CD14-positive monocyte (primary cell): Measurements from ENCODE around the gene MAPK12. TPM values are rescaled to one million over a fixed set of nuclear protein-coding genes. Genes with fewer than 3 reads are reported as not detected.

Source experiments
- DNase-seq, 3 donors: peaks; one replicate each; pipeline ENCODE4 v3.0.0-alpha.2; 2011 to 2022
- H2AFZ ChIP-seq: 2 replicates; pipeline ENCODE4 v1.6.0; 2012; ENCODE audit warnings: mild to moderate bottlenecking, low read depth, low read length, inconsistent platforms; ENCODE audit not compliant: insufficient read depth, poor library complexity, severe bottlenecking
- H3K27ac ChIP-seq, 2 donors: 1 replicate in 1 of 2; 2 replicates in 1 of 2; pipeline ENCODE4 v1.5.1; 2012 to 2013; ENCODE audit warnings: low read length in 2 of 2, control low read depth in 1 of 2, inconsistent platforms in 1 of 2, low read depth in 1 of 2, mild to moderate bottlenecking in 1 of 2
- H3K27me3 ChIP-seq, 2 donors: one replicate each; pipeline versions ENCODE4 v1.6.0 to v1.6.1; 2011 to 2013; ENCODE audit warnings: low read length in 2 of 2; ENCODE audit not compliant: control insufficient read depth in 2 of 2, insufficient read depth in 2 of 2
- H3K36me3 ChIP-seq, 2 donors: replicated peaks in 1 of 2; 1 replicate in 1 of 2; 2 replicates in 1 of 2; pipeline versions ENCODE4 v1.5.1 to v1.6.1; 2012 to 2013; ENCODE audit warnings: low read length in 2 of 2, control low read depth in 1 of 2, inconsistent platforms in 1 of 2, mild to moderate bottlenecking in 1 of 2; ENCODE audit not compliant: insufficient read depth in 2 of 2, control insufficient read depth in 1 of 2
- H3K4me1 ChIP-seq, 2 donors: 1 replicate in 1 of 2; 2 replicates in 1 of 2; pipeline versions ENCODE4 v1.5.1 to v1.6.1; 2012 to 2013; ENCODE audit warnings: low read length in 2 of 2, control low read depth in 1 of 2, inconsistent platforms in 1 of 2, mild to moderate bottlenecking in 1 of 2, moderate library complexity in 1 of 2; ENCODE audit not compliant: insufficient read depth in 2 of 2, control insufficient read depth in 1 of 2
- H3K4me2 ChIP-seq: replicated peaks from 2 replicates; pipeline ENCODE3; 2012; ENCODE audit warnings: low read length, moderate library complexity, mild to moderate bottlenecking; ENCODE audit not compliant: poor library complexity, severe bottlenecking; ENCODE audit errors: extremely low read depth
- H3K4me3 ChIP-seq, 3 experiments: fragments of 200-600 bp in 1 of 3; sonication (generic) in 1 of 3; replicated peaks in 1 of 3; 1 replicate in 2 of 3; 2 replicates in 1 of 3; pipeline ENCODE4 v1.5.1; 2011 to 2013; ENCODE audit warnings: low read length in 3 of 3, mild to moderate bottlenecking in 3 of 3, control low read depth in 2 of 3, low read depth in 2 of 3, inconsistent platforms in 1 of 3, moderate library complexity in 1 of 3
- H3K79me2 ChIP-seq: 2 replicates; pipeline ENCODE4 v1.6.0; 2012; ENCODE audit warnings: mild to moderate bottlenecking, control low read depth, inconsistent platforms, low read length, moderate library complexity; ENCODE audit not compliant: insufficient read depth
- H3K9ac ChIP-seq: 2 replicates; pipeline ENCODE4 v1.6.0; 2017; ENCODE audit warnings: low read length, mild to moderate bottlenecking; ENCODE audit not compliant: insufficient read depth, poor library complexity, severe bottlenecking
- H3K9me3 ChIP-seq, 2 donors: replicated peaks in 1 of 2; 1 replicate in 1 of 2; 2 replicates in 1 of 2; pipeline versions ENCODE4 v1.5.1 to v1.6.1; 2012 to 2013; ENCODE audit warnings: low read length in 2 of 2, control low read depth in 1 of 2; ENCODE audit not compliant: control insufficient read depth in 1 of 2, insufficient read depth in 1 of 2
- H4K20me1 ChIP-seq: 2 replicates; pipeline ENCODE4 v1.6.0; 2012; ENCODE audit warnings: mild to moderate bottlenecking, low read length, control low read depth, moderate library complexity; ENCODE audit not compliant: insufficient read depth
- H3K27ac Mint-ChIP-seq, 7 donors: one replicate each; pipeline ENCODE4 v1.8.0; 2020; ENCODE audit warnings: mild to moderate bottlenecking in 7 of 7, mixed read lengths in 7 of 7, moderate library complexity in 6 of 7, inconsistent platforms in 2 of 7
- H3K27me3 Mint-ChIP-seq, 3 donors: one replicate each; pipeline ENCODE4 v1.8.0; 2021 to 2022; ENCODE audit warnings: low read depth in 3 of 3, mild to moderate bottlenecking in 3 of 3, mixed read lengths in 3 of 3, moderate library complexity in 3 of 3, inconsistent platforms in 1 of 3
- H3K36me3 Mint-ChIP-seq, 2 donors: one replicate each; pipeline ENCODE4 v1.8.0; 2020; ENCODE audit warnings: mixed read lengths in 2 of 2, inconsistent platforms in 1 of 2, mild to moderate bottlenecking in 1 of 2
- H3K4me1 Mint-ChIP-seq: one replicate; pipeline ENCODE4 v1.8.0; 2020; ENCODE audit warnings: mild to moderate bottlenecking, mixed read lengths
- H3K4me3 Mint-ChIP-seq, 2 donors: one replicate each; pipeline ENCODE4 v1.8.0; 2020; ENCODE audit warnings: mild to moderate bottlenecking in 2 of 2, mixed read lengths in 2 of 2, moderate library complexity in 1 of 2
- H3K9me3 Mint-ChIP-seq, 7 donors: one replicate each; pipeline ENCODE4 v1.8.0; 2020 to 2022; ENCODE audit warnings: mixed read lengths in 7 of 7, mild to moderate bottlenecking in 6 of 7, moderate library complexity in 6 of 7, inconsistent platforms in 2 of 7
- whole genome bisulfite sequencing: methylation state at CpG from one replicate; pipeline ENCODE4 v1.1.5; 2013; ENCODE audit warnings: missing lambda C conversion rate; ENCODE audit not compliant: insufficient coverage; 5-methylcytosine and 5-hydroxymethylcytosine counted together
- intact Hi-C, 2 donors: fragments of 100-400 bp; cut with micrococcal nuclease; formaldehyde crosslinking; loops; one replicate each; pipeline versions ENCODE4 v1.15.0 to v1.15.1; 2023
- polyA plus RNA-seq, 3 donors: library from polyadenylated mRNA; depleted of rRNA in 1 of 3; unstranded in 2 of 3; stranded (reverse) in 1 of 3; fragments of 300-500 nt in 2 of 3; fragments of >200 nt in 1 of 3; fragmentation: Illumina TruSeq in 2 of 3; gene quantifications; 1 replicate in 2 of 3; 2 replicates in 1 of 3; pipeline ENCODE4 v1.2.3, GENCODE V29; 2012 to 2021
- TF ChIP-seq, protein P1 (sequence below): fragments of 200-600 bp; IDR thresholded peaks from one replicate; pipeline ENCODE4 v1.8.0; 2022; ENCODE audit warnings: antibody characterized with exemption, mild to moderate bottlenecking

The MAPK12 gene
- polyA plus RNA-seq, 3 donors: 0.06 to 3.2 (median 0.13) TPM

DNA sequence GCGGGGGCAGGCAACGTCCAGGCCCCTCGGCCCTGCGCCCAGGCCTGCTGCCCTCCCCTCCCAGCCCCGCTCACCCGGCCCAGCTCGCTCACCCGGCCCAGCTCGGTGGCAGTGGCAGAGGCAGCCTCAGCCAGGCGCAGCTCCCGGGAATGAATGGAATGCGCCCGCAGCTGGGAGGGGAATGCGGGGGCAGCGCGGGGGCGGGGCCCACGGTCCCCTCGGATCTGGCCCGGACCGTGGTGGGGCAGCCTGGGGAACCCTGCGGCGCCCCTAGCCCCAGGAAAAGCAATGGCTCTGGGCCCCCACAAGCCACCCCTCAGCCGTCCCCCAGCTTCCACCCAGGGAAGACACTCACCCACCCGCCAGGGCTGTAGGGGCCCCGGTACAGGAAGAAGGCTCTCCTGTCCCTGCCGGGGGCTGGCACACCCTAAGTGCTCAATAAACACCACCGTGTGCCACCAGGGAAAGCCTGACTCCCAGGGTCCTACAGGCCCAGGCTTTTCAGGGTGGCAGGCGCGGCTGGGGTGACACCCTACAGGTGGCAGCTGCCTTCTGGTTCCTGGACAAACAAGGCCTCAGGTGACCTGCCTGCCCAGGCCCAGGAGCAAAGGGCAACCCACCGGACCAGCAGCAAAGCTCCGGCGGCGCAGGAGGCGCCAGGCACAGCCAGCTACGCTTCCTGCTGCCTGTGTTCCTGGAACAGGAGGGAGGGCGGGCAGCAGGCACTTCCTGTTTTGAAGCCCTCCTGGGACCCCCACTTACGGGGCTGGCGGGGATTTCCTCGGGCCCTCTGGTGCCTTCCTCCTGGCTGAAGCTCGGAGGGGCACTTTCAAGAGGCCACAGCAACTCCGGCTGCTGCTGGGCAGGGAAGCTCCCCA, 32.2 kb upstream of the MAPK12 start:
- Histone ChIP-seq H2AFZ (no peak overlapping the region), H3K79me2 (peaks cover 100% of the 10 kb centered on the region), H3K27ac (no peak overlapping the region), H3K27me3 (no peaks in the 10 kb centered on the region), H3K4me3 (peak overlapping the region in 2 of 3 experiments; percentile 1 to 54), H3K9me3 (no peaks in the 10 kb centered on the region), H3K36me3 (peaks cover 49 to 51% of the 10 kb centered on the region in 2 donors), H3K9ac (peak overlapping the region; percentile 32), H4K20me1 (peaks cover 100% of the 10 kb centered on the region), H3K4me1 (peaks cover 38 to 60% of the 10 kb centered on the region in 2 donors), H3K4me2 (peak overlapping the region; percentile 55)
- Mint-ChIP-seq H3K4me3 (peak overlapping the region; percentile 63), H3K27ac (peak overlapping the region in 1 of 7 donors; percentile 41), H3K27me3 (peaks cover 0 to 2% (median 0%) of the 10 kb centered on the region in 3 donors), H3K4me1 (peaks cover 52% of the 10 kb centered on the region), H3K36me3 (peaks cover 44 to 76% of the 10 kb centered on the region in 2 donors), H3K9me3 (no peaks in the 10 kb centered on the region)
- TF ChIP-seq, protein P1, sequence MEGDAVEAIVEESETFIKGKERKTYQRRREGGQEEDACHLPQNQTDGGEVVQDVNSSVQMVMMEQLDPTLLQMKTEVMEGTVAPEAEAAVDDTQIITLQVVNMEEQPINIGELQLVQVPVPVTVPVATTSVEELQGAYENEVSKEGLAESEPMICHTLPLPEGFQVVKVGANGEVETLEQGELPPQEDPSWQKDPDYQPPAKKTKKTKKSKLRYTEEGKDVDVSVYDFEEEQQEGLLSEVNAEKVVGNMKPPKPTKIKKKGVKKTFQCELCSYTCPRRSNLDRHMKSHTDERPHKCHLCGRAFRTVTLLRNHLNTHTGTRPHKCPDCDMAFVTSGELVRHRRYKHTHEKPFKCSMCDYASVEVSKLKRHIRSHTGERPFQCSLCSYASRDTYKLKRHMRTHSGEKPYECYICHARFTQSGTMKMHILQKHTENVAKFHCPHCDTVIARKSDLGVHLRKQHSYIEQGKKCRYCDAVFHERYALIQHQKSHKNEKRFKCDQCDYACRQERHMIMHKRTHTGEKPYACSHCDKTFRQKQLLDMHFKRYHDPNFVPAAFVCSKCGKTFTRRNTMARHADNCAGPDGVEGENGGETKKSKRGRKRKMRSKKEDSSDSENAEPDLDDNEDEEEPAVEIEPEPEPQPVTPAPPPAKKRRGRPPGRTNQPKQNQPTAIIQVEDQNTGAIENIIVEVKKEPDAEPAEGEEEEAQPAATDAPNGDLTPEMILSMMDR: no peak
- WGBS: 11% methylated on average over 29 of the region's 42 CpGs
- intact Hi-C loops: loop anchor here (5.0 kb wide), 1 partner anchor 34 kb away; the partner anchor contains the start of gene DENND6B (in 2 of the 2)
- DNase-seq: no peak

DNA sequence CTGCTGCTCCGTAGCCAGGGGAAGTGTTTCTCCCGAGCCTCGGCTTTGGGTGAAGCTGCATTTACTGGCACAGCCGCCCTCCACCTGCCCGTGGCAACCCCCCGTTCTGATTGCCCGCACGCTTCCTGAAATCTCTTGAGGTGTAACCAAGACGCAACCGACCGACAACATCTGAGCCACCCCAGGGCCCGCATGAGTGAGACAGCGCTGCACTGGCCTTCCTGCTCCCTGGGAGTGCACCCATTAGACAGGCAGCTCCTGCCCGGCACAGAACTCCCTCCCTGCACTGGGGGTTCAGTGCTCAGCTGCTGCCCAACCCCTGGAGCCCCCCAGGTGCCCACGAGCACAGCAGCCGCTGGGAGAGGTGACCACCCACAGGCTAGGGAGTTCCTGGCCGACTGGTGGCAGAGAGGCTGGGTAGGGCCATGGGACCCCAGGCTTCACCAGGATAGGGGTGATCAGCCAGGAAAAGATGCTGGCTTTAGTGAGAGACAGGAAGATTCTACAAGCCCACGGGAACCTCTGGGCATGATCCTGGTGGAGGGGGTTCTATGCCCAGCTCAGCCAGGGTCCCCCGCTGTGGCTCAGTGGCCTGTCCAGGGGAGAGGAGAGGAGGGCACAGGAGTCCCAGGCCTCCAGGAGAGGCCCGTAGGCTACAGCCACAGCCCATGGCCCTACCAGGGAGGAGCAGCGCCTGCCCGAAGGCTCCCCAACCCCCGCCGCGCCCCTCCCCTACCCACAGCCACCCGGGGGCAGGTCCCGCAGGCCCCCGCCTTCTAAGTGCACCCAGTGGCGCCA, 31.4 kb upstream of the MAPK12 start:
- H3K4me3 ChIP-seq: peak overlapping the region in 1 of 3 experiments; percentile 54
- H3K4me2 ChIP-seq: peak overlapping the region; percentile 55
- Mint-ChIP-seq H3K36me3 (peaks cover 51 to 81% of the 10 kb centered on the region in 2 donors), H3K9me3 (no peaks in the 10 kb centered on the region), H3K27ac (peak overlapping the region; percentile 20 to 81 (median 73)), H3K4me1 (peaks cover 44% of the 10 kb centered on the region), H3K4me3 (peak overlapping the region; percentile 42 to 62), H3K27me3 (peaks cover 0 to 2% (median 0%) of the 10 kb centered on the region in 3 donors)
- 18% methylated on average over 25 of the region's 29 CpGs for WGBS
- peak overlapping the region; percentile 32 for H3K9ac ChIP-seq
- peaks cover 32 to 52% of the 10 kb centered on the region in 2 donors for H3K4me1 ChIP-seq
- H3K27me3 ChIP-seq: no peaks in the 10 kb centered on the region
- intact Hi-C loops: loop anchor here (1.0 to 5.0 kb wide), 2 partner anchors 8 to 34 kb away; partner anchors contain the start of gene DENND6B (in 2 of the 2)
- peaks cover 100% of the 10 kb centered on the region for H4K20me1 ChIP-seq
- no peak for DNase-seq
- no peaks in the 10 kb centered on the region for H3K9me3 ChIP-seq
- peaks cover 100% of the 10 kb centered on the region for H3K79me2 ChIP-seq
- H2AFZ ChIP-seq: no peak overlapping the region
- TF ChIP-seq, protein P1: no peak
- peak overlapping the region; percentile 8 to 49 for H3K27ac ChIP-seq
- peaks cover 57 to 60% of the 10 kb centered on the region in 2 donors for H3K36me3 ChIP-seq
